Testis (tissue), 3 donors: ENCODE data around the gene DYRK1B. TPM values are rescaled to one million over a fixed set of nuclear protein-coding genes. Genes with fewer than 3 reads are reported as not detected.
"Not testable (repeated sequence)": the region's sequence is repeated elsewhere in the genome, so short reads cannot be mapped to it uniquely, and the experiment has no call there.

ENCODE experiments used
- DNase-seq: peaks from one replicate; pipeline ENCODE4 v3.0.0-alpha.2; 2019
- H3K27ac ChIP-seq, 2 donors: fragments of 200-600 bp; sonication (generic); one replicate each; pipeline ENCODE4 v1.5.1; 2019
- H3K27me3 ChIP-seq: fragments of 200-600 bp; sonication (generic); one replicate; pipeline ENCODE4 v1.5.1; 2019
- H3K36me3 ChIP-seq: fragments of 200-600 bp; sonication (generic); one replicate; pipeline ENCODE4 v1.5.1; 2017; ENCODE audit warnings: low read depth; ENCODE audit errors: missing control alignments
- H3K4me1 ChIP-seq: fragments of 200-600 bp; sonication (generic); one replicate; pipeline ENCODE4 v1.5.1; 2019
- H3K4me3 ChIP-seq, 2 donors: fragments of 200-600 bp; sonication (generic); one replicate each; pipeline ENCODE4 v1.5.1; 2017 to 2019
- H3K9me3 ChIP-seq: fragments of 200-600 bp; sonication (generic); one replicate; pipeline ENCODE4 v1.5.1; 2017
- CTCF ChIP-seq, 3 experiments: fragments of 450-650 bp in 2 of 3; fragments of 200-600 bp in 1 of 3; sonication (generic) in 1 of 3; IDR thresholded peaks; one replicate each; pipeline ENCODE4 v1.5.1; 2016 to 2019; ENCODE audit warnings: antibody characterized with exemption in 3 of 3, mild to moderate bottlenecking in 2 of 3, moderate library complexity in 1 of 3
- POLR2A ChIP-seq: fragments of 450-650 bp; IDR thresholded peaks from one replicate; pipeline ENCODE4 v1.6.1; 2017; ENCODE audit warnings: antibody characterized with exemption, mild to moderate bottlenecking, moderate library complexity
- WGBS, 2 donors: methylation state at CpG; one replicate each; pipeline ENCODE4 v1.1.5; 2018; 5-methylcytosine and 5-hydroxymethylcytosine counted together
- intact Hi-C: fragments of 100-400 bp; cut with DNase I; formaldehyde crosslinking; loops from one replicate; pipeline ENCODE4 v1.15.1; 2023; ENCODE audit warnings: low total_unique reads
- polyA plus RNA-seq: library from polyadenylated mRNA; stranded (reverse); fragments of 350-450 nt; fragmentation: Illumina TruSeq; extraction: RNeasy Lipid Tissue Mini Kit (QIAGEN cat#74804); gene quantifications from one replicate; pipeline ENCODE4 v1.2.3, GENCODE V29; 2014; ENCODE audit warnings: low read depth, low replicate concordance; ENCODE audit not compliant: insufficient read depth
- total RNA-seq, 2 donors: library from RNA; depleted of rRNA; stranded (reverse); fragments of >200 nt; gene quantifications; one replicate each; pipeline ENCODE4 v1.2.3, GENCODE V29; 2016

DYRK1B gene
- total and polyA plus RNA-seq, 3 donors from 2014 or later: 90.8 to 127 (median 124) TPM

GRCh38 chr19:39878398-39878797 is 44.4 kb upstream of the DYRK1B start:
- whole genome bisulfite sequencing, 2 donors: 94 to 97% methylated on average over 1 of the region's 1 CpG
- TF ChIP-seq CTCF (IDR thresholded peaks at IDR 0.05) (no peak), POLR2A (no peak)
- intact Hi-C loops: no loop called here
- Histone ChIP-seq H3K4me3 (no peak overlapping the region), H3K4me1 (no peaks in the 10 kb centered on the region), H3K36me3 (no peaks in the 10 kb centered on the region), H3K9me3 (no peaks in the 10 kb centered on the region), H3K27me3 (no peaks in the 10 kb centered on the region), H3K27ac (no peak overlapping the region)
- no peak for DNase-seq

GRCh38 chr19:39877982-39878381 is 44.0 kb upstream of the DYRK1B start:
- H3K4me1 ChIP-seq, H3K4me3 ChIP-seq, H3K27ac ChIP-seq, H3K9me3 ChIP-seq, intact Hi-C loops, H3K27me3 ChIP-seq, DNase-seq, H3K36me3 ChIP-seq: not testable (repeated sequence)
- WGBS, 2 donors: 72 to 83% methylated on average over 4 to 17 of the region's 17 CpGs

GRCh38 chr19:39877488-39877887 is 43.5 kb upstream of the DYRK1B start:
- DNase-seq, H3K4me3 ChIP-seq, H3K4me1 ChIP-seq, intact Hi-C loops, H3K27me3 ChIP-seq, H3K9me3 ChIP-seq, H3K27ac ChIP-seq, H3K36me3 ChIP-seq: not testable (repeated sequence)
- 85 to 86% methylated on average over 10 to 11 of the region's 14 CpGs for WGBS, 2 donors

- intact Hi-C loops: not testable (repeated sequence)
These were observed 42.5 kb upstream of the DYRK1B start for GRCh38 chr19:39876486-39876885.

GRCh38 chr19:39875401-39875864 is 41.5 kb upstream of the DYRK1B start:
- H3K4me1 ChIP-seq, H3K27ac ChIP-seq, intact Hi-C loops, H3K36me3 ChIP-seq, H3K27me3 ChIP-seq, H3K4me3 ChIP-seq, H3K9me3 ChIP-seq: not testable (repeated sequence)
- DNase-seq: peak; percentile 61
- WGBS, 2 donors: 17 to 24% methylated on average over 5 to 30 of the region's 43 CpGs

More at GRCh38 chr19:39876486-39876885, 42.5 kb upstream of the DYRK1B start:
- not testable (repeated sequence) for H3K9me3 ChIP-seq, H3K27ac ChIP-seq, H3K36me3 ChIP-seq, DNase-seq, H3K4me3 ChIP-seq, H3K27me3 ChIP-seq, H3K4me1 ChIP-seq
- 74 to 85% methylated on average over 2 of the region's 11 CpGs for WGBS, 2 donors

GRCh38 chr19:39874404-39874803 is 40.4 kb upstream of the DYRK1B start:
- no peak for TF ChIP-seq CTCF (IDR thresholded peaks at IDR 0.05)
- no peak for TF ChIP-seq POLR2A
- intact Hi-C loops: no loop called here

GRCh38 chr19:39873385-39873784 is 39.4 kb upstream of the DYRK1B start:
- H3K36me3 ChIP-seq: no peaks in the 10 kb centered on the region
- no peaks in the 10 kb centered on the region for H3K9me3 ChIP-seq
- H3K27me3 ChIP-seq: no peaks in the 10 kb centered on the region
- no peaks in the 10 kb centered on the region for H3K4me1 ChIP-seq
- 90 to 93% methylated on average over 7 to 20 of the region's 20 CpGs for WGBS, 2 donors
- H3K4me3 ChIP-seq: no peak overlapping the region
- intact Hi-C loops: no loop called here
- TF ChIP-seq CTCF (IDR thresholded peaks at IDR 0.05): no peak
- TF ChIP-seq POLR2A: no peak
- no peak overlapping the region for H3K27ac ChIP-seq
- DNase-seq: no peak

More at GRCh38 chr19:39874404-39874803, 40.4 kb upstream of the DYRK1B start:
- Histone ChIP-seq H3K9me3 (no peaks in the 10 kb centered on the region), H3K4me3 (no peak overlapping the region), H3K27ac (no peak overlapping the region), H3K36me3 (no peaks in the 10 kb centered on the region), H3K27me3 (no peaks in the 10 kb centered on the region), H3K4me1 (no peaks in the 10 kb centered on the region)
- DNase-seq: no peak
- WGBS, 2 donors: 100% methylated on average over 1 of the region's 1 CpG; no CpG with 5 or more reads in 1 of the 2 donors
